ENCODE results near the gene CCDC88C. TPM values are rescaled to one million over a fixed set of nuclear protein-coding genes. Genes with fewer than 3 reads are reported as not detected.

The CCDC88C gene
- total and polyA plus RNA-seq, 2 experiments from 2014 or later, result 23.6 to 60.7 TPM

DNA sequence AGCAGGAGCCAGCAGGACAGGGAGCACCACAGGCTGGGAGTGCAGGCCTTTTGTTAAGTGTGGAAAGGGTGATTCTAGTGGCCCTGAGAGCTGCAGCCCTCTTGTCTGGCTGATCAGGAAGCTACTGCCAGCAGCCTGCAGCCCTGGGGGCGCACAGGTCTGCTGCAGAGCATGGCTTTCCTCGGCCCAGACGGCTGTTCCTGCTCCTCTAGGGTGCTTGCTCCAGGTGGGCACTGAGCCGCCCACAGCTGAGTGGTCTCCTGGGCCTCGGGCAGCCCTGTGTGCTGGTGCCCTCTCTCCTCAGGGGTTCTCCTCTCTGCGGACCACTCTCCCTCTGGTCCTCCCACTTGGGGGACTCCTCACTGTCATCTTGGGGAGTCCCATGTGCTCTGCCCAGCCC is 18.9 kb downstream of the CCDC88C start (continued):
- TF ChIP-seq, protein P1, sequence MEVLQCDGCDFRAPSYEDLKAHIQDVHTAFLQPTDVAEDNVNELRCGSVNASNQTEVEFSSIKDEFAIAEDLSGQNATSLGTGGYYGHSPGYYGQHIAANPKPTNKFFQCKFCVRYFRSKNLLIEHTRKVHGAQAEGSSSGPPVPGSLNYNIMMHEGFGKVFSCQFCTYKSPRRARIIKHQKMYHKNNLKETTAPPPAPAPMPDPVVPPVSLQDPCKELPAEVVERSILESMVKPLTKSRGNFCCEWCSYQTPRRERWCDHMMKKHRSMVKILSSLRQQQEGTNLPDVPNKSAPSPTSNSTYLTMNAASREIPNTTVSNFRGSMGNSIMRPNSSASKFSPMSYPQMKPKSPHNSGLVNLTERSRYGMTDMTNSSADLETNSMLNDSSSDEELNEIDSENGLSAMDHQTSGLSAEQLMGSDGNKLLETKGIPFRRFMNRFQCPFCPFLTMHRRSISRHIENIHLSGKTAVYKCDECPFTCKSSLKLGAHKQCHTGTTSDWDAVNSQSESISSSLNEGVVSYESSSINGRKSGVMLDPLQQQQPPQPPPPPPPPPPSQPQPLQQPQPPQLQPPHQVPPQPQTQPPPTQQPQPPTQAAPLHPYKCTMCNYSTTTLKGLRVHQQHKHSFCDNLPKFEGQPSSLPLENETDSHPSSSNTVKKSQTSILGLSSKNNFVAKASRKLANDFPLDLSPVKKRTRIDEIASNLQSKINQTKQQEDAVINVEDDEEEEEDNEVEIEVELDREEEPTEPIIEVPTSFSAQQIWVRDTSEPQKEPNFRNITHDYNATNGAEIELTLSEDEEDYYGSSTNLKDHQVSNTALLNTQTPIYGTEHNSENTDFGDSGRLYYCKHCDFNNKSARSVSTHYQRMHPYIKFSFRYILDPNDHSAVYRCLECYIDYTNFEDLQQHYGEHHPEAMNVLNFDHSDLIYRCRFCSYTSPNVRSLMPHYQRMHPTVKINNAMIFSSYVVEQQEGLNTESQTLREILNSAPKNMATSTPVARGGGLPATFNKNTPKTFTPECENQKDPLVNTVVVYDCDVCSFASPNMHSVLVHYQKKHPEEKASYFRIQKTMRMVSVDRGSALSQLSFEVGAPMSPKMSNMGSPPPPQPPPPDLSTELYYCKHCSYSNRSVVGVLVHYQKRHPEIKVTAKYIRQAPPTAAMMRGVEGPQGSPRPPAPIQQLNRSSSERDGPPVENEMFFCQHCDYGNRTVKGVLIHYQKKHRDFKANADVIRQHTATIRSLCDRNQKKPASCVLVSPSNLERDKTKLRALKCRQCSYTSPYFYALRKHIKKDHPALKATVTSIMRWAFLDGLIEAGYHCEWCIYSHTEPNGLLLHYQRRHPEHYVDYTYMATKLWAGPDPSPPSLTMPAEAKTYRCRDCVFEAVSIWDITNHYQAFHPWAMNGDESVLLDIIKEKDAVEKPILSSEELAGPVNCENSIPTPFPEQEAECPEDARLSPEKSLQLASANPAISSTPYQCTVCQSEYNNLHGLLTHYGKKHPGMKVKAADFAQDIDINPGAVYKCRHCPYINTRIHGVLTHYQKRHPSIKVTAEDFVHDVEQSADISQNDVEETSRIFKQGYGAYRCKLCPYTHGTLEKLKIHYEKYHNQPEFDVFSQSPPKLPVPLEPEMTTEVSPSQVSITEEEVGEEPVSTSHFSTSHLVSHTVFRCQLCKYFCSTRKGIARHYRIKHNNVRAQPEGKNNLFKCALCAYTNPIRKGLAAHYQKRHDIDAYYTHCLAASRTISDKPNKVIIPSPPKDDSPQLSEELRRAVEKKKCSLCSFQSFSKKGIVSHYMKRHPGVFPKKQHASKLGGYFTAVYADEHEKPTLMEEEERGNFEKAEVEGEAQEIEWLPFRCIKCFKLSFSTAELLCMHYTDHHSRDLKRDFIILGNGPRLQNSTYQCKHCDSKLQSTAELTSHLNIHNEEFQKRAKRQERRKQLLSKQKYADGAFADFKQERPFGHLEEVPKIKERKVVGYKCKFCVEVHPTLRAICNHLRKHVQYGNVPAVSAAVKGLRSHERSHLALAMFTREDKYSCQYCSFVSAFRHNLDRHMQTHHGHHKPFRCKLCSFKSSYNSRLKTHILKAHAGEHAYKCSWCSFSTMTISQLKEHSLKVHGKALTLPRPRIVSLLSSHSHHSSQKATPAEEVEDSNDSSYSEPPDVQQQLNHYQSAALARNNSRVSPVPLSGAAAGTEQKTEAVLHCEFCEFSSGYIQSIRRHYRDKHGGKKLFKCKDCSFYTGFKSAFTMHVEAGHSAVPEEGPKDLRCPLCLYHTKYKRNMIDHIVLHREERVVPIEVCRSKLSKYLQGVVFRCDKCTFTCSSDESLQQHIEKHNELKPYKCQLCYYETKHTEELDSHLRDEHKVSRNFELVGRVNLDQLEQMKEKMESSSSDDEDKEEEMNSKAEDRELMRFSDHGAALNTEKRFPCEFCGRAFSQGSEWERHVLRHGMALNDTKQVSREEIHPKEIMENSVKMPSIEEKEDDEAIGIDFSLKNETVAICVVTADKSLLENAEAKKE (CRISPR knock-in tag; IDR thresholded peaks at IDR 0.05), result no peak
- no peak for TF ChIP-seq EZH2phosphoT487 (IDR thresholded peaks at IDR 0.05; ENCODE audit: unreplicated experiment)

DNA sequence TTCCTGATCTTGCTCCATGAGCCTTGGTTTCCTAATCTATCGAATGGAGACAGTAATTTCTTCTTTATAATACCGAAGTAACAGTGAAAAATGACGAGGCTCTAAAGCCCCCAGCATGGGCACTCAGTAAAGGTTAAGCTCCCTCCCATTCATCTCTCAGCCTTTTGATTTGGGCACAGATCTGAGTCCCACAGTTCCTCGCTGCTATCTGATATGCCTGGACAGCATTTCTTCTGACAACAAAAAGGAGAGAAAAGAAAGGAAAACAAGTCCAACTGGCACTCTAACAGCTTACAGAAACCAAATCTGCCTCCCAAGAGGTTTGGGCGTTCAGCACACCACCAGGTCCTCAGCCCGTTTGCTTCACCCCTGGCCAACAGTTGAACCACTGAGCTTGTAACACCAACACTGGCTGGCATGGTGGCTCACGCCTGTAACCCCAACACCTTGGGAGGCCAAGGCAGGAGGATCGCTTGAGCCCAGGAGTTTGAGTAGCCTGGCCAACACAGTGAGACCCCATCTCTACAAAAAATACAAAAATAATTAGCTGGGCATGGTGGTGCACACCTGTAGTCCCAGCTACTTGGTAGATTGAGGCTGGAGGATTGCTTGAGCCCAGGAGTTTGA is 19.5 kb downstream of the CCDC88C start:
- Histone ChIP-seq H3K36me3 (ENCODE audit: insufficient read depth) (no peaks in the 10 kb centered on the region), H2AFZ (no peak overlapping the region), H3K27me3 (ENCODE audit: insufficient read depth) (no peaks in the 10 kb centered on the region), H3K79me2 (replicated peaks; ENCODE audit: insufficient read depth) (peaks cover 98% of the 10 kb centered on the region), H3K27ac (ENCODE audit: low read depth) (peak overlapping the region; percentile 80; the same call in 1 of the 2 replicates), H3F3A (replicated peaks; ENCODE audit: low read depth) (peaks cover 7% of the 10 kb centered on the region), H3K4me1 (ENCODE audit: insufficient read depth) (peaks cover 78% of the 10 kb centered on the region), H3K4me3 (0 out of 2 replicates have a peak overlapping the region, but pooled peaks have one; percentile 30), H3K4me2 (peak overlapping the region; percentile 53; the same call in 1 of the 2 replicates), H4K20me1 (replicated peaks; ENCODE audit: insufficient read depth) (peaks cover 3% of the 10 kb centered on the region), H3K9me2 (ENCODE audit: insufficient read depth) (no peaks in the 10 kb centered on the region)
- Mint-ChIP-seq H3K9me3 (no peaks in the 10 kb centered on the region), H3K27ac (peak overlapping the region; percentile 32; the same call in 1 of the 2 replicates), H3K4me3 (peak overlapping the region; percentile 23; the same call in 1 of the 3 replicates), H3K4me1 (peaks cover 77% of the 10 kb centered on the region), H3K36me3 (ENCODE audit: low read depth) (peaks cover 3% of the 10 kb centered on the region; the same call in 2 of the 3 replicates), H3K27me3 (ENCODE audit: insufficient read depth, low read depth, poor library complexity) (peaks cover 16% of the 10 kb centered on the region)
- DNase-seq (ENCODE audit: low spot score) (no peak), ATAC-seq (no peak)
- TF ChIP-seq JUNB (IDR thresholded peaks at IDR 0.05; ENCODE audit: unreplicated experiment) (no peak), STAT1 (IDR thresholded peaks at IDR 0.05; ENCODE audit: unreplicated experiment) (no peak)
- TF ChIP-seq, protein P2, sequence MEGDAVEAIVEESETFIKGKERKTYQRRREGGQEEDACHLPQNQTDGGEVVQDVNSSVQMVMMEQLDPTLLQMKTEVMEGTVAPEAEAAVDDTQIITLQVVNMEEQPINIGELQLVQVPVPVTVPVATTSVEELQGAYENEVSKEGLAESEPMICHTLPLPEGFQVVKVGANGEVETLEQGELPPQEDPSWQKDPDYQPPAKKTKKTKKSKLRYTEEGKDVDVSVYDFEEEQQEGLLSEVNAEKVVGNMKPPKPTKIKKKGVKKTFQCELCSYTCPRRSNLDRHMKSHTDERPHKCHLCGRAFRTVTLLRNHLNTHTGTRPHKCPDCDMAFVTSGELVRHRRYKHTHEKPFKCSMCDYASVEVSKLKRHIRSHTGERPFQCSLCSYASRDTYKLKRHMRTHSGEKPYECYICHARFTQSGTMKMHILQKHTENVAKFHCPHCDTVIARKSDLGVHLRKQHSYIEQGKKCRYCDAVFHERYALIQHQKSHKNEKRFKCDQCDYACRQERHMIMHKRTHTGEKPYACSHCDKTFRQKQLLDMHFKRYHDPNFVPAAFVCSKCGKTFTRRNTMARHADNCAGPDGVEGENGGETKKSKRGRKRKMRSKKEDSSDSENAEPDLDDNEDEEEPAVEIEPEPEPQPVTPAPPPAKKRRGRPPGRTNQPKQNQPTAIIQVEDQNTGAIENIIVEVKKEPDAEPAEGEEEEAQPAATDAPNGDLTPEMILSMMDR (conservative IDR thresholded peaks at IDR 0.05; ENCODE audit: low read depth in 2 of 2), result no peak
